Lung (tissue), 12 donors: ENCODE data around the gene GASK1B. TPM values are rescaled to one million over a fixed set of nuclear protein-coding genes. Genes with fewer than 3 reads are reported as not detected.

Experiments
- ATAC-seq: fragments of 200-7000 bp; cut with Tn5 transposase; one replicate; pipeline ENCODE4 v1.9.1; 2020; ENCODE audit warnings: moderate number of reproducible peaks; ENCODE audit not compliant: insufficient read depth, low FRiP score
- DNase-seq, 3 donors: peaks; one replicate each; pipeline ENCODE4 v3.0.0-alpha.2; 2013 to 2017
- H3K27ac ChIP-seq, 2 donors: one replicate each; pipeline ENCODE4 v1.5.1; 2013; ENCODE audit warnings: mild to moderate bottlenecking in 2 of 2, moderate library complexity in 2 of 2, control low read depth in 1 of 2, inconsistent platforms in 1 of 2, low read depth in 1 of 2, low read length in 1 of 2
- H3K27me3 ChIP-seq, 3 donors: one replicate each; pipeline ENCODE4 v1.5.1; 2013; ENCODE audit warnings: low read length in 2 of 3; ENCODE audit not compliant: control insufficient read depth in 3 of 3, insufficient read depth in 3 of 3
- H3K36me3 ChIP-seq, 4 donors: one replicate each; pipeline ENCODE4 v1.5.1; 2013; ENCODE audit warnings: low read length in 4 of 4, mild to moderate bottlenecking in 1 of 4, moderate library complexity in 1 of 4; ENCODE audit not compliant: control insufficient read depth in 4 of 4, insufficient read depth in 4 of 4
- H3K4me1 ChIP-seq, 5 donors: one replicate each; pipeline ENCODE4 v1.5.1; 2013; ENCODE audit warnings: low read length in 5 of 5, mild to moderate bottlenecking in 2 of 5, moderate library complexity in 1 of 5; ENCODE audit not compliant: control insufficient read depth in 5 of 5, insufficient read depth in 5 of 5
- H3K4me3 ChIP-seq: one replicate; pipeline ENCODE4 v1.5.1; 2013; ENCODE audit warnings: mild to moderate bottlenecking, control low read depth, moderate library complexity
- H3K9ac ChIP-seq, 2 donors: one replicate each; pipeline ENCODE4 v1.5.1; 2013; ENCODE audit warnings: low read length in 2 of 2, control low read depth in 1 of 2; ENCODE audit not compliant: insufficient read depth in 1 of 2
- H3K9me3 ChIP-seq, 4 donors: one replicate each; pipeline ENCODE4 v1.5.1; 2013; ENCODE audit warnings: low read length in 3 of 4, mild to moderate bottlenecking in 1 of 4, moderate library complexity in 1 of 4; ENCODE audit not compliant: control insufficient read depth in 4 of 4, insufficient read depth in 3 of 4
- WGBS, 2 donors: extraction: QIAGEN DNeasy Blood & Tissue Kit; methylation state at CpG; one replicate each; pipeline ENCODE4 v1.1.7; 2013; 5-methylcytosine and 5-hydroxymethylcytosine counted together
- polyA plus RNA-seq, 2 donors: library from polyadenylated mRNA; stranded (reverse); fragments of 200-250 nt; gene quantifications; one replicate each; pipeline ENCODE4 v1.2.1, GENCODE V29; 2013
- total RNA-seq, 2 donors: library from RNA; depleted of rRNA in 1 of 2; stranded (reverse); fragments of >200 nt in 1 of 2; gene quantifications; one replicate each; pipeline ENCODE4 v1.2.1, GENCODE V29; 2014 to 2021
- TF ChIP-seq, protein P1 (sequence below): IDR thresholded peaks from 2 replicates; pipeline ENCODE4 v1.5.1; 2012; ENCODE audit warnings: mild to moderate bottlenecking; ENCODE audit errors: control extremely low read depth, extremely low read depth
- donor health status: control.
- donor health status: control.
- donor health status: Bipolar disorder and iron deficiency.
- donor health status: healthy.
- donor health status: DM: yes; HTN: yes; CAD: no.

Gene GASK1B
- total and polyA plus RNA-seq, 4 donors = 3.2 to 36.6 (median 30.2) TPM

DNA sequence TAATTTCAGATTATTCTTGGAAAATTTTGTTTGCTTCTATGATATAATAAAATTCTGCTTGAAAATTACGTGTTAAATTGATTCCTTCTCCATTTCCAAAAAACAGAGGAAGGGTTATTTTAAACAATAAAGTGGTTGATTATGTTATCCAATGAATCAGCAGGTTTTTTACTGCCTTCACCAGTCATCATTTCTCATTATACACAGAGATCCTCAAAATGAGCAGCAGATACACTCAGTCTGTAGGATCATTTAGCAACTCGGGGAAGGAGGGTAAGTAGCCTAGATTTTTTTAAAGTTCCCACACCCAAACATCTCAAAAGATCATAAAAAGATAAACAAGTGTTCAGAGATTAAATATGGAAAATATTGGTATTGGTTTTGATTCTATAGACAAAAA lies 30.6 kb upstream of the GASK1B start:
- ATAC-seq (no peak), DNase-seq (no peak)
- peaks cover 0 to 4% (median 0%) of the 10 kb centered on the region in 4 donors for H3K36me3 ChIP-seq
- no peaks in the 10 kb centered on the region for H3K4me1 ChIP-seq
- H3K27me3 ChIP-seq = no peaks in the 10 kb centered on the region
- H3K27ac ChIP-seq = no peak overlapping the region
- no peaks in the 10 kb centered on the region for H3K9me3 ChIP-seq
- H3K4me3 ChIP-seq = no peak overlapping the region
- WGBS, 2 donors = 45 to 63% methylated on average over 2 of the region's 2 CpGs
- H3K9ac ChIP-seq = no peak overlapping the region
- TF ChIP-seq, protein P1, sequence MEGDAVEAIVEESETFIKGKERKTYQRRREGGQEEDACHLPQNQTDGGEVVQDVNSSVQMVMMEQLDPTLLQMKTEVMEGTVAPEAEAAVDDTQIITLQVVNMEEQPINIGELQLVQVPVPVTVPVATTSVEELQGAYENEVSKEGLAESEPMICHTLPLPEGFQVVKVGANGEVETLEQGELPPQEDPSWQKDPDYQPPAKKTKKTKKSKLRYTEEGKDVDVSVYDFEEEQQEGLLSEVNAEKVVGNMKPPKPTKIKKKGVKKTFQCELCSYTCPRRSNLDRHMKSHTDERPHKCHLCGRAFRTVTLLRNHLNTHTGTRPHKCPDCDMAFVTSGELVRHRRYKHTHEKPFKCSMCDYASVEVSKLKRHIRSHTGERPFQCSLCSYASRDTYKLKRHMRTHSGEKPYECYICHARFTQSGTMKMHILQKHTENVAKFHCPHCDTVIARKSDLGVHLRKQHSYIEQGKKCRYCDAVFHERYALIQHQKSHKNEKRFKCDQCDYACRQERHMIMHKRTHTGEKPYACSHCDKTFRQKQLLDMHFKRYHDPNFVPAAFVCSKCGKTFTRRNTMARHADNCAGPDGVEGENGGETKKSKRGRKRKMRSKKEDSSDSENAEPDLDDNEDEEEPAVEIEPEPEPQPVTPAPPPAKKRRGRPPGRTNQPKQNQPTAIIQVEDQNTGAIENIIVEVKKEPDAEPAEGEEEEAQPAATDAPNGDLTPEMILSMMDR = no peak

DNA sequence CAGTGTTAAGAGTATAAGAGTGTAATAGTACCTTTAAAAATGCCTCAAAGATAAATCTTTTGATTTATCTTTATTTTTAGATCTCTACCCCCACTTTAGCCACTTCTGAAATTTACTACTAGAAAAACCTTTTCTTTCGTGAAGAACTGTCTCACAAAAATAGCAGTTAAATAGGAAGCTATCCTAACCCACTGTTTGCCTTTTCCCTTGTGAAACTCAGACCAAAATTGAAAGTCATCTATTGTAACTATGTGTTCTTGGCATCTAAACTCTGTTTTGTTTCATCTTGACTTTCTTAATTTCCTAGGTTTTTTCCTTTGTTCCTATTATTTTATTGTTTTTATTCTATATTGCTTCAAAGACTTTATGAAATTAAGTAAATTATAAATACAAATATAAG lies 29.7 kb upstream of the GASK1B start:
- H3K27me3 ChIP-seq = no peaks in the 10 kb centered on the region
- ATAC-seq (no peak), DNase-seq (peak in 1 of 3 donors; percentile 1)
- no peak overlapping the region for H3K4me3 ChIP-seq
- H3K9ac ChIP-seq = no peak overlapping the region
- WGBS, 2 donors = 17 to 39% methylated on average over 1 of the region's 1 CpG
- H3K36me3 ChIP-seq = peaks cover 0 to 4% (median 0%) of the 10 kb centered on the region in 4 donors
- H3K4me1 ChIP-seq = no peaks in the 10 kb centered on the region
- no peaks in the 10 kb centered on the region for H3K9me3 ChIP-seq
- TF ChIP-seq, protein P1 = no peak
- H3K27ac ChIP-seq = no peak overlapping the region

DNA sequence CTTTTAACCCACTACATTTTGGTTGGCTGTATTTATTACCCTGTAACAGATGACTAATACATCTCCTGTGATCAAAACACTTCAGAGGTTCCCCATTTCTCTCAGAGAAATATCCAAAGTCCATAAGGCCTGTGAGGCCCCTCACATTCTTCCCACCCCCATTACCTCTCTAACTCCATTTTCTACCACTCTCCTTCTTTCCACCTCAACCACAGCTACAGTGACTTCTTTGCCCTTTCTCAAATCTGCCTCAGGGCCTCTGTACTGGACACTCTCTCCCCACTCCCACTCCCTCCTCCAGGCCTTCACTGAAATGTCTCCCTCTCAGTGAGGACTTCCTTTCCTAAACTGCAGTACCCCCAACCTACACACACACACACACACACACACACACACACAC lies 29.1 kb upstream of the GASK1B start:
- TF ChIP-seq, protein P1 = no peak
- no peak overlapping the region for H3K27ac ChIP-seq

DNA sequence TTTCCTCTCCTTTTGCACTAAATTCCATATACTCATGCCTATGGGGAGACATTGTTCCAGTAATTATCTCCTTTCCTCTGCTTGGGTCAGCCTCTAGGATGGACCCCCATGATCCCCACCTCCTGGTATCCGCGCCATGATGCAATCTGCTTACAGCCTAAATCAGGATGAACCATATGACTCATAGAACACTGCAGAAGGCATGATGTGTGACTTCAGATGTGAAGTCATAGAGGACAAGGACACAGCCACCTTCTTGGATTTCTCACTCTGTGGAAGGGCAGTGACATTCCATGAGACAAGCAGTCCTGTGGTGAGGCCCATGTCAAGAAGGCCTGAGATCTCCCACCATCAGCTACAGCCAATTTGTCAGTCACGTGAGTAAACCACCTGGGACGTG lies 28.5 kb upstream of the GASK1B start:
- Histone ChIP-seq H3K27ac (no peak overlapping the region), H3K4me1 (no peaks in the 10 kb centered on the region), H3K36me3 (peaks cover 0 to 4% (median 0%) of the 10 kb centered on the region in 4 donors), H3K9ac (no peak overlapping the region), H3K4me3 (no peak overlapping the region), H3K9me3 (no peaks in the 10 kb centered on the region), H3K27me3 (no peaks in the 10 kb centered on the region)
- TF ChIP-seq, protein P1 = no peak
- ATAC-seq = no peak
- 92 to 93% methylated on average over 4 of the region's 4 CpGs for WGBS, 2 donors
- DNase-seq = no peak

More for the DNA sequence above, 29.1 kb upstream of the GASK1B start:
- DNase-seq = no peak
- peaks cover 0 to 4% (median 0%) of the 10 kb centered on the region in 4 donors for H3K36me3 ChIP-seq
- no peaks in the 10 kb centered on the region for H3K4me1 ChIP-seq
- no peak for ATAC-seq
- H3K9me3 ChIP-seq = no peaks in the 10 kb centered on the region
- H3K4me3 ChIP-seq = no peak overlapping the region
- no peaks in the 10 kb centered on the region for H3K27me3 ChIP-seq
- H3K9ac ChIP-seq = no peak overlapping the region
